ENCODE data around the gene CARS2.
"Not testable (repeated sequence)": the region's sequence is repeated elsewhere in the genome, so short reads cannot be mapped to it uniquely, and the experiment has no call there.

Gene CARS2

DNA sequence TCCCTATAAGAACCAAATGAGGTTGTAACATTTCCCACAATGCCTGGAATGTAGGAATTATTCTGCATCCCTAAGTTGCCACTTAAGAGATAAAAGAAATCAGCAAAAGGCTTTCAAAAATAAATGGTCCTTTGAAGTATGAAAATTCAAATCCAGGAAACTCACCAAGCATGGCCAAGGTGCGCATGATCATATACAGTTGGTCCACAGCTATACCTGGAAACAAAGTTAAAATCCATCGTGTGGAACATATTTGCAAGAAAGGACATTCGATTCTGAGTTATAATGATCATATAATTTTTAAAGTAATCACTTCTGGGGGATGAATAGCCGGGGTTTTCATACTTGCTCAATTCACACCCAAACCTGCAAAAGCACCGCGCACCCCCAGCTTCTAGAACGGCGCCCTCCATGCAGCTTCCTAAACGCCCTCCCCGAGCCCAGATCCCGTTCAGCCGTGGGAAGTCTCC, 525 bp downstream of the CARS2 start:
- no peak for DNase-seq

DNA sequence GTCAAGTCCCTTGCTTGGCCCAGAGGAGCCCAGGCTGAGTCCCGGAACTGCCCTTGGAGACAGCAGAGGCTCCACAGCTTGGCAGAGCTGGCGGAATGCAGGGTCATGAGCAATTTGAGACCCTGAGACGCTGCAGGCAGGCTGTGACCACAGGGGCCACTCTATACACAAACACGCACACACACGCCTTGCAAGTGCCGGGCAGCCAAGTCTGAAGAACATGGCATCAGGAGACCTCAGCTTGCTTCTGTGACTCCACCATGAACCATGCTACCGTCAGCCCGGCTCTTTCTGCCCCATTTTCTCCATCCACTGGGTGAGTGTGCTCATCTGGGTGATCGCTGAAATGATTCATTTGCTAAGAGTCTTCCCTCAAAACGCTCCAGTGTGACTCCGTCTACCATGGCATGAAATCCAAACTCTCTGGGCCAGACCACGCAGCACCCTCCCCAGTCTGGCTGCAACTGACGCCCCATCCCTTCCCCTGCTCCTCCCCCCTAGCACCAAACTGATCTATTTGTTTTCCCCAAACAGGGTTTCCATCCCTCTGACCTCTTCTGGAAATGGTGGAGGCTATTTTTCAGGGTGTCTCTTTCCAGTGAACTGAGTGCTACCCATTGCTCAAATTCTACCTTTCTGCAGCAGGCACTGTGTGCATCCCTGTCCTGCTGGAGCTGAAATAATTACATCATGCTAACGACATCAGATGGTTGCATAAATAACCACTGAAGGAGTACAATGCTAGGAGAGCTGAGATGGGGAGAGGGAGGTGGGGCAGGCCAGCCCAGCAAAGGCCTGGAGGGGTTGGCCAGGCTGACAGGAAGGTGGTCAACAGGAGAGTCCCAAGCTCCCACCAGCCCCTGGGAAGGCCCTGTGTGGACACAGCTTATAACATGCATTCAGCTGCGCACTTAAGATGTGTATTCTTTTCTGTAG, 3.1 kb downstream of the CARS2 start:
- no peak for DNase-seq

DNA sequence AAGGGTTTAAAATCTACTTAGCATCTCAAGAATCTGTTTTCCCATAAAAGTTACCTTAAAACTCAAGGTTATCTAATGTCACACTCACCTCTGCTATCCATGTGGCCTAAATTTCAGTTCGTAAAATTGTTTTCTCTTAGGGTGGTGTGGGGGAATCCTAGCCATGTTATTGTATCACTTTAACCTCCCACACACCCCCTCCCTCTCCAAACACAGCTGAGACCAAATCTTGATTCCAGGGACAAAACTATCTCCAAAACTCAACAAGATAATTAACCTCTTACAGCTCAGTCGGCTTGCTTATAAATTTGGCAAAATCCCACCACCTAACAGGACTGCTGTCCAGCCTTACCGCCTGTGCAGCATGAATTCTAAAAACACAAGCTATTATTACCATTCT, 3.8 kb downstream of the CARS2 start:
- DNase-seq = no peak

DNA sequence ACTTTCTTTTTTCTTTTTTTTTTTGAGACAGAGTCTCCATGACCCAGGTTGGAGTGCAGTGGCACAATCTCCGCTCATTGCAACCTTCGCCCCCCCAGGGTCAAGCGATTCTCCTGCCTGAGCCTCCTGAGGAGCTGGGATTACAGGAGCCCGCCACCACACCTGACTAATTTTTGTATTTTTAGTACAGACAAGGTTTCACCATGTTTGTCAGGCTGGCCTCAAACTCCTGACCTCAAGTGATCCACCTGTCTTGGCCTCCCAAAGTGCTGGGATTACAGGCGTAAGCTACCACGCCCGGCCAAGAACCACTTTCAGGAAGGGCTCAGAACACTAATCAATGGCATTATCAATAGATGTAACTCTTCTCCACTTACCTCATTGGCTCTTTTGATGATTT, 4.9 kb downstream of the CARS2 start:
- not testable (repeated sequence) for DNase-seq

DNA sequence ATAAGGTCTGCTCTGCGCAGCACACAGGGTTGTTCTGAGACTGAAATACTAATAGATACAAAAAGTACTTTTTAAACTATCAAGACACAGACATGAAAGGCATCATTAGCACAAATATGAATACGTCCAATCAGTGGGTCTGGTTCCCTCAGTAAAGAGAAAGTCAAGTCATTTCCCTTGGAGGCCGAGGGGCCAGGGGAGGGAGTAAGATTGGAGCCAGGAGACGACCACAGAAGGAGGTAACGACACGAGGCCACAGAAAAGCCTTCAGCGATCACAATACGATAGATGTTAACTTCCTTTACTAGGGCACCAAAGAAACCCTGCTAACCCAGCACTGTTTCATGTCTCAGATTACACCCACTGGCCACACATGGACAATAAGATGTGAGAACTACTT, 5.3 kb downstream of the CARS2 start:
- no peak for DNase-seq

DNA sequence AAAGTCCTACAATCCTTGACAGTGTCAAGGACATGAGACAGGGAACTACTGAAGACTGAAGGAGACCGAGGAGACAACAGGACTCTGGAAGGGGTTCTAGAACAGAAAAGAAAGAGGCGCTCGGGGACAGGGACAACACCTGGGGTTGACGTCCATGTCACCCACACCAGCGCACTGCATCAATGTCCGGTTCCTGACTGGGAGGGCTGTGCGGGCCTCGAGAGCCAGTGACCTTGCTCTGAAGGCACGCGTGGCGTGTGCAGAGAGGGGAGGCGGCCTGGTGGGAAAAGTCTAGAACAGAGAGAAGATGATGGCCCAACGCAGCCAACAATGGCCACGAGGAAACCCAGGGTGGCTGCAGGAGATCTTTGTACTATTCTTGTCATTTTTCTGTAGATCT, 5.7 kb downstream of the CARS2 start:
- DNase-seq = no peak

DNA sequence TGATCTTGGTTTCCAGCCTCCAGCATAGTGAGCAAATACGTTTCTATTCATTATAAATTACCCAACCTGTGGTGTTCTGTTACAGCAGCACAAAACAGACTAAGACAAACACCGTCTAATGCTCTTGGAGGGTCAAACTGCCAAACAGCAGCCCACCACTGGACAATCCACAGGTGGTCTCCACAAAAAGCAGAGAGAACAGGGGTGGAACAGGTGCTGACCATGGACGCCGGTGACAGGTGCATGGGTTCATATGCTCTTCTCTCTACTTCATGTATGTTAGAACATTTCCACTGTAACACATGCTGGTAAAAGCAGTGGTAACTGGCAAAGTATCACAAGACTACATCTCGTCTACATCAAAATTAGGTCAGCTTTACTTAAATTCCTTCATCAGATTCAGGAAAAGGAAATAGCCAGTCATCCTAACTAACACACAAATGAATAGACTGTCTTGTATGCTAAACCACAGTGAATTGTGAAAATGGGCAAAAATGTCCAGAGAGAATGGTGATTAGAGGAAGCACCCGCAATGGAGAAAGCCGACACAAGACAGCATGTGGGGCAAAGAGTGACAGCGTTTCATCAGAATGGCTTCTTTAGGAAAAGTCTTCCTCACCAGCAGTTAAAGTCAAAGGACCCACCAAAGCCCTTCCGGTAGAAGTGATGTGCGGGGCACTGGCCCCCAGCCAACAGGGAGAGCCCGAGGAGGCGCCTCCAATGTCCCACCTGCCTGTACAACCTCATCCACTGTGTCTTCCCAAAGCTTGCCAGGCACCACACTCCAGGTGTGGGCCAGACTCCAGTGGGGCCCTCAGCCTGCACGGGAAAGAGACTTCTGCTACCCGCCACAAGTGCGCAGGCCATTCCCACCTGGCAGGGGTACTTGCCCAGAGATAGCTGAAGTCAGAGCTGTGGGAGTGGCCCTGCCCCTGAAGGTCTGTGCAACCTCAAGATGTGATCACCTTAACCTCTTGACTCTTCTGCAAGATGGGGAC, 6.5 kb downstream of the CARS2 start:
- DNase-seq = no peak

DNA sequence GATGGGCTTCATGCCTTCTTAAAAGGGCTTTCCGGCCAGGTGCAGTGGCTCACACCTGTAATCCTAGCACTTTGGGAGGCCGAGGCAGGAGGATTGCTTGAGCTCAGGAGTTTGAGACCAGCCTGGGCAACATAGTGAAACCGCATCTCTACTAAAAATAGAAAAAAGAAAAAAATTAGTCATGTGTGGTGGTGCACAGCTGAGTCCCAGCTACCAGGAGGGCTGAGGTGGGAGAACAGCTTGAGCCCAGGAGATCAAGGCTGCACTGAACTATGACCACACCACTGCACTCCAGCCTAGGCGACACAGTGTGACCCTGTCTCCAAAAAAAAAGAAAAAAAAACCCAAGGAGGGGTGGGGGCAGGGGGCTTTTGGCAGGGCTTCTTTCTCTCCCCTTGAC, 7.2 kb downstream of the CARS2 start:
- DNase-seq = no peak

DNA sequence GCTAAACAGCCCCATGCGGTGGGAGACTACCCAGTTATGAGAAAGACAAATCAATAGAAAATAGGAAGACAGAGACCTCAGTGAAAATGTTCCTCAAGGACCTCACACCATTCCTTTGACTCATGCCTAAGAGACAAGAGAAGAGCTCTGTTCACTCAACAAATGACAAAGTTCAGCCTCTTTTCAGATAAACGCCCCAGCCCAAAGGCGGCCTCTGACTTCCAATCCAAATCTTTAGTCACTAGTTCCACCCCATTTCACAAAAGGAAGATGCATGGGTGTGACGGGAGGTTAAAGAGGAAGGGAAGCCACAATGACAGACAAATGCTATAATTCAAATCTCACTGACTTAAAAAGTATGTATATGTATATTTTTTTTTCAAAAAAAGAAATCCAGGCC, 8.1 kb downstream of the CARS2 start:
- DNase-seq = no peak

DNA sequence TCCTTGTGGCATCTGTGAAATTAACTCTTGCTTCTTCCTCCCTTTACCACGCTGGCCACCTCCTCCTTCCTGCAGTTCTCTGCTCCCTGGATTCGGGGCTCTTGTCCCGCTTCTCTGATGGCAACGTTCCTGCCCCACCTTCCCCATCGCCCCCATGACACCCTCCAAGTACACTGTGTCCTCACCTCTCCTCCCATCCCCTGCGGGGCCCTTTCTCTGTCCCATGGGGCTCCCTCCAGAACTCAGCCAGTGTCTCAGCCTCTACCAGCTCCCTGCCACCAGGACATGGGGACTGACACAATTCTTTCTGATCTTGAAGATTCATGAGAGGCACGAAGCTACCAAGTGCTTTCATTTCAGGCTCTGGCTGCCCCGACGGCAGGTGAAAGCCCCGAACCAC, 9.1 kb downstream of the CARS2 start:
- no peak for DNase-seq

DNA sequence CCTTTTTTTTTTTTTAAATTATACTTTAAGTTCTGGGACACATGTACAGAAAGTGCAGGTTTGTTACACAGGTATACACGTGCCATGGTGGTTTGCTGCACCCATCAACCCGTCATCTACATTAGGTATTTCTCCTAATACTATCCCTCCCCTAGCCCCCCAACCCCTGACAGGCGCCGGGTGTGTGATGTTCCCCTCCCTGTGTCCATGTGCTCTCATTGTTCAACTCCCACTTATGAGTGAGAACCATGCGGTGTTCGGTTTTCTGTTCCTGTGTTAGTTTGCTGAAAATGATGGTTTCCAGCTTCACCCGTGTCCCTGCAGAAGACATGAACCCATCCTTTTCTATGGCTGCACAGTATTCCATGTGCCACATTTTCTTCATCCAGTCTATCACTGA, 10.1 kb downstream of the CARS2 start:
- not testable (repeated sequence) for DNase-seq

DNA sequence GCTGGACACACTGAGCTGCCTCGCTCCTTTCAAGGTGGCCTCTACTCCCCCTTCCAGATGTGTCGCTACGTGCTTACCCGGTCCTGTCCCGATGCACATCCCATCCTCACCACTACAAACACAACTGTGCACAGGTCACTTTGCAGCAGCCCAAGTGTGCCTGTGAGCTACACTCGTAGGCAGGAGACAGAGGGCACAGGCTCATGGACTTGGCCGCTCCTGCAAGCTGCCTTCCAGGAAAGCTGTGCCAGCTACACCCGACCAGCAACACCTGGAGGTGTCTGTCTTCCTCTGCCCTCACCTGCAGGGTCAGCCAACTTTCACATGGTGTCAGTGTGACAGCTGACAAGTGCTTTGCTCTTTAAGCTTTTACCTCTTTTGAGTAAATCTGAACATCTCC, 15.4 kb downstream of the CARS2 start:
- no peak for DNase-seq

DNA sequence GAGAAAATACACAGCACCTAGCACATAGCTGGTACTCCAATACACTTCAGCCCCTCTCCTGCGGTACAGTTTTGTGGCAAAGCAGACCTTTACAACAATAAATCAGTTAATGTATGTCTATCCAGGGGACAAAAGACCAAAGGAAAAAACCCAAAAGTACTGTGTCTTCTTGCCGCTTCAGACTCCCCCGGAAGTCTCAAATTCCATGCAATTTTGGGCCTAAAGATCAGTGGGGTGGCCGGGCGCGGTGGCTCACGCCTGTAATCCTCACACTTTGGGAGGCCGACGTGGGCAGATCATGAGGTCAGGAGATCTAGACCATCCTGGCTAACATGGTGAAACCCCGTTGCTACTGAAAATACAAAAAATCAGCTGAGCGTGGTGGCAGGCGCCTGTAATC, 16.2 kb downstream of the CARS2 start:
- DNase-seq = no peak

DNA sequence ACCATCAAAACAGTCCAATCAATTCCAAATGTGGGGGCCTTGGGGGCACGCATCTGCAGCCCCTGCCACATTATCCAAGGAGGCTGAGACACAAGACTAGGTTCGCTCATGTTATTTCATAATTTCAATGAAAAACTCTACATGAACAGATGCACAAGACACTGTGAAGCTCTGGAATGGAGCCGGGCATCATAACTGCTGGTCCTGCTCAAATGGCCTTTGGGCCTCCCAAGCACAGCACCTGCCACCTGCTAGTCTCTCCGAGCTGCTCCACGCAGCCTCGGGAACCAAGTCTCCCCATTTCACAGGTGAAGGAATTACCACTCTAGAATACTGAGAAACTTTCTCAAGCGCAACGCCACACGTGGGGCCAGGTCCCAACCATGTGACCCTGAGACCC, 16.9 kb downstream of the CARS2 start:
- no peak for DNase-seq

DNA sequence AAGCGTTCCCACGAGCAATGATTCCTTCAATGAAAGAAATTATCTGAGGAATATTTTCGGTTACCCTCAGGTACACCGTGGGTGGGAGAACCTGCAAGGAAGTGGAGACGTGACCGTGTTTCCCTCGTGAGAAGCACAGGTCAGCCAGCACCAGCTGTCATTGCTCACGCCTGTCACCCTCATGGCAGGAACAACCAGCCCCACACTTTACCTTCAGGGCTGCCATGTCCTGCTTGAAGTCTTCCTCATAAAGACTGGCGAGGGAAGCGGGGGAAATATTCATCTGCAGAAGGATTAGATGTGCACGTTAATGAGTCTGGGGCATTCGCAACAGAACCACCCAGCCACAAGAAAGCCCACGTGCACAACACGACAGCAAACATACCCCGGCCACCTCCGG, 18.2 kb downstream of the CARS2 start:
- no peak for DNase-seq

DNA sequence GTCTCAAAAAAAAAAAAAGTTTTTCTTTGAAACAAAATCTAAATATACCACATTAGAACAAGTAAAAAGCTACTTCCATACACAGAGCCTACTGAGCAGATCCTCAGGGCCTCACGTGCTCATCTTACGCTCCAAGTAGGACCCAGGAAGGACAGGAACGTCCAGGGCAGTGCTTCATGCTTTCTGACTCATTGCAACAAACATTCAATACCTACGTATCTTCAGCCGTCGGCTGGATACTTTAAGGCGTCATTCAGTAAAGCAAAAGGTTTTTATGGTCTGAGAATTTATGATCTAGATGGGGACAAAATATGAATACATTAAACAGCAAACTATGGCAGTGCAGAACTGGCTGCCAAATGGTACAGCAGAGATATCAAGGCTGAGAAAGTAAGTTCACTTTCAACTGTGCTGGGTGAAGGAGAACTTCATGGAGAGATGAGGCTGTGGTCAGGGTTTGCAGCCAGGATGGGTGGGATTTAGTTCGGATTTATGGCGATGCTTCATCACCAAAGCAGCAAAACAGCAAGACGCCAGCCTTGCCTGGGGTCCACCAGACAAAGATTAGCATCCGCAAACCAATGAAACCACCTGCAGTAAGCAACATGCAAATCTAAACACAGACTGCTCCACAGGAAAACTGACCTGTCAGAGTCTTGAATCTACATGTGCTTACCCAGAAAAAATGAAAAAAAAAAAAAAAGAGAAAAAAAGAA, 20.5 kb downstream of the CARS2 start:
- DNase-seq = no peak

DNA sequence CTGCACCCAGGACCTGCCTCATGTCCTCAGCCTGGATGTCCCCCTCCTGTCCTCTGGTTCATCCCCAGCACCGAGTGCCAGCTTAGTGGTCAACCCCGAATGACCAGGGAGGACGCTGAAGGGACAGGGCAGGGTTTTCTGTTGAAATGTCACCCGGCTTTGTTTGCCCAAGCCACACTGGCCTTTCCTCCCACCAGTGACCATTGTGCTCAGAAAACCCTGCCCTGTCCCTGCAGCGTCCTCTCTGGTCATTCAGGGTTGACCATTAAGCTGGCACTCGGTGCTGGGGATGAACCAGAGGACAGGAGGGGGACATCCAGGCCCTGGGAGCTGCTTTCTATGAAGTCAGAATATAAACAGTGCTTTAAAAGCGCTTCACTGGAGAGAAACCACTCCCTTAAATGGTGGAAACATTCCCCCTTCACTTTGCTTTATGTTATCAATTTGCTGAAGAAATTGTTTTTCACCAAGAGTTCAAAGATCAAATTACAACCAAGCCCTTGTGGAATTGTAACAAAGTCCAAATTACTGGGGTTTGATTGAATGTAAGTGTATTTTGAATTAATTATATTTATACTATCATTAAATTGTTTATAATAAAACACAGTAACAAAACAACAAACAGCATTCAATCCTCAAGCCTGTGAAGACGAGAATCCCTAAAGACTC, 21.4 kb downstream of the CARS2 start:
- no peak for DNase-seq

DNA sequence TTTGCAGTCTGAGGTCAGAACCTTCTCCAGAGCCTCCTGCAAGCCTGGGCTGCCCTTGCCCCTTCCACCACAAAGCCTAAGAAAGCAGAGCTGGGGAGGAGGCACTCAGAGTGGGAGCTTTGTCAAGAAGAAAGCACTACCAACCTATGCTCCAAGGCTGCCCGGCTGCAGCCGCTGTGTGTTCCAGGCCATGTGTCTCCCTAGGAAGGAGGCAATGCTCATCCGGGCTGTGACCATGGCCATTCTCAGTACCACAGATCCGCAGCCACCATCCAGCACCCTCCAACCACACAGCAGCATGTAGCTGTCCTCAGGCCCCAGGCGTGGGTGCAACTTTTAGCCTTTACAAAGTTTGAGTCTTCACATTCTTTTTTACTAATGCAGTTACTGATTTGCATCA, 22.0 kb downstream of the CARS2 start:
- DNase-seq = no peak

DNA sequence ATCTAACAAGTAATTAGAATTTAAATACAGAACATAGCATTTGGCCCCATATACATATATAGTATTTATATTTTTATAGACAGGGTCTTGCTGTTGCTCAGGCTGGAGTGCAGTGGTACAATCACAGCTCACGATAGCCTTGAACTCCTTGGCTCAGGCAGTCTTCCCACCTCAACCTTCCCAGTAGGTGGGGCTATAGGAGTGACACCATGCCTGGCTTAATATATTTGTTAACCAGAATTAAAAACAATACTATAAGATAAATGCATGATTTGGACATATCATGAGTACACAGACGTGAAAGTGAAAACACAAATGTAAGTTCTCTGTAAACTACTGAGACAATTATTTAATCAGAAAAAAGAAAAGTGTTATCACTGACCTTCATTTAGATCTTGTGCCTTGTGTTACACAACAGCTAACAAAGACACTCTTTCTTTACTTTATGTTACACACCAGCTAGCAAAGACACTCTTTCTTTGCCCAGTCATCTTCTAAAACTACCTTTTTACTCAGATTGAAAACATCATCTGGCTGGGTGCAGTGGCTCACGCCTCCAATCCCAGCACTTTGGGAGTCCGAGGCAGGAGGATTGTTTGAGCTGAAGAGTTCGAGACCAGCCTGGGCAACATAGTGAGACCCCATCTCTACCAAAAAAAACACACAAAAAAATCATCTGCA, 22.6 kb downstream of the CARS2 start:
- DNase-seq = peak; percentile 3 to 21

DNA sequence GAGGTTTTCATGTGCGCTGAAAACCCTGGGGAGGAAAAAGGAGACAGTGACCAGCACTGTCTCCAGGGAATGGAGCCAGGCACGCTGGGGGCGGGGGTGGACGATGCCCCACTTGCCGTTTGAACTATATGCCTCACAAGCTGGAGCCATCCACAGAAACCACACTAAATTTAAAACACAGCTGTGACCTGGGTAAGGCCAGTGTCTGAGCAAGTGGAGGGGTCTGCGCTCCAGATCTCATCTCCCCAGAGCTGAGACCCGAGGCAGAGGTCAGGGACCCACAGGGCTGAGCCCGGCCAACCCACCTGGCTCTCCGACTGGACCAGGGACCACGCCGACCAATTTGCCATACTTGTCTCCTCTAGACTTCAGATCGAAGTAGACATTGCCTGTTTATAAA, 23.2 kb downstream of the CARS2 start:
- no peak for DNase-seq

DNA sequence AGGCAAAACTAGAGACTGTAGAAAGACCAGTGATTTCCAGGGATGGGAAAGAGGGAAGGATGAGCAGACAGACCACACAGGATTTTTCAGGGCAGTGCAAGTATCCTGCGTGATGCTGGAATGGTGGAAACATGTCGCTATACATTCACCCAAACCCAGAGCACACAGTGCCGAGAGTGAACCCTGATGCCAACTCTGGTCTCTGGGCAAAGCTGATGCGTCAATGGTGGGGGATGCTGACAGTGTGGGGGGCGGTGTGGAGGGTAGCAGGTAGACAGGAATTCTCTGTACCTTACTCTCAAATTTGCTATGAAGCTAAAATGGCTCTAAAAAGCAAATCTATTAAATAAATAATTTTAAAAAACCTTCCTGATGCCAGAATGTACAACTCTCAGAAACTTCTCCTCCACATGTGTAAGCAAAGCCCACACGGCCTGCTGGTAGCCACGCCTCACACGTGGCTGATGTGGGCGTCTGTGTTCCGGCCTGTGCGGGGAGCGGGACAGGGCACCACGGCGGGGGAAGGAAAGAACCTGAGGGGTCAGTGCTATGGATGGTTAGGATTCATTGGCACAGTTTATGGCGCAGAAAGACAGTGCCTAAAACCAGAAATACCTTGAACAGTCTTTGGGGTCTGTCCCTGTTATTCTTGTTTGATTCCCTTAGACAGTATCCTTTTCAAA, 23.9 kb downstream of the CARS2 start:
- no peak for DNase-seq
